ENCODE measurements around the gene MRPL12. TPM values are rescaled to one million over a fixed set of nuclear protein-coding genes. Genes with fewer than 3 reads are reported as not detected.
"Not testable (repeated sequence)": the region's sequence is repeated elsewhere in the genome, so short reads cannot be mapped to it uniquely, and the experiment has no call there.

The MRPL12 gene
- total RNA-seq, 1 donor from 2014 or later = 38.7 TPM

DNA sequence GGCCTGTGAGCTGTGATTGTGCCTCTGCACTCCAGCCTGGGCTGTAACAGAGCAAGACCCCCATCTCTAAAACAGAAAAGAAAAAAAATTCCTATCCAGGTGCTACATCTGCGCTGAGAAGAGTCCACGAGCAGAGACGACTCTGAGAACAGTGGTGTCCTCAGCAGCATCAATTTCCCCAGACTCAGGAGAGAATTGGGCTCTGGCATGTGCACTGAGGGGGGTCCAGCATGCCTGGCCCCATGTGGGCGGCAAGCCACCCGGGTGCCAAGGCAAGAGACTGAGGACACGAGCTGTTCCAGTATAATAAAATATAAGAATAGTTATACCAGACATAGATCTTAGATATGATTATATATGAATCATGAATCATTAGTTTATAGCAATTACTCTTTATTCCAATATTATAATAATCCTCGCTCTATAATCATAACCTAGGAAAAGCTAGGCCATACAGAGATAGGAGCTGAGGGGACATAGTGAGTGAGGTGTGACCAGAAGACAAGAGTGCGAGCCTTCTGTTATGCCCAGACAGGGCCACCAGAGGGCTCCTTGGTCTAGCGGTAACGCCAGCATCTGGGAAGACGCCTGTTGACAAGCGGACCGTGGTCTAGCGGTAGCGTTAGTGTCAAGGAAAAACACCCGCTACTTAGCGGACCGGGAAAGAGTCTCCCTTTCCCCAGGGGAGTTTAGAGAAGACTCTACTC is 27.5 kb upstream of the MRPL12 start:
- TF ChIP-seq, protein P1, sequence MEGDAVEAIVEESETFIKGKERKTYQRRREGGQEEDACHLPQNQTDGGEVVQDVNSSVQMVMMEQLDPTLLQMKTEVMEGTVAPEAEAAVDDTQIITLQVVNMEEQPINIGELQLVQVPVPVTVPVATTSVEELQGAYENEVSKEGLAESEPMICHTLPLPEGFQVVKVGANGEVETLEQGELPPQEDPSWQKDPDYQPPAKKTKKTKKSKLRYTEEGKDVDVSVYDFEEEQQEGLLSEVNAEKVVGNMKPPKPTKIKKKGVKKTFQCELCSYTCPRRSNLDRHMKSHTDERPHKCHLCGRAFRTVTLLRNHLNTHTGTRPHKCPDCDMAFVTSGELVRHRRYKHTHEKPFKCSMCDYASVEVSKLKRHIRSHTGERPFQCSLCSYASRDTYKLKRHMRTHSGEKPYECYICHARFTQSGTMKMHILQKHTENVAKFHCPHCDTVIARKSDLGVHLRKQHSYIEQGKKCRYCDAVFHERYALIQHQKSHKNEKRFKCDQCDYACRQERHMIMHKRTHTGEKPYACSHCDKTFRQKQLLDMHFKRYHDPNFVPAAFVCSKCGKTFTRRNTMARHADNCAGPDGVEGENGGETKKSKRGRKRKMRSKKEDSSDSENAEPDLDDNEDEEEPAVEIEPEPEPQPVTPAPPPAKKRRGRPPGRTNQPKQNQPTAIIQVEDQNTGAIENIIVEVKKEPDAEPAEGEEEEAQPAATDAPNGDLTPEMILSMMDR (IDR thresholded peaks at IDR 0.05) = peak; percentile 79
- not testable (repeated sequence) for DNase-seq (ENCODE audit: low spot score); H3K27me3 Mint-ChIP-seq (ENCODE audit: low read depth); H3K9me3 Mint-ChIP-seq (ENCODE audit: low read depth); H3K4me3 Mint-ChIP-seq (ENCODE audit: unreplicated experiment); H3K36me3 Mint-ChIP-seq (ENCODE audit: low read depth); H3K4me1 Mint-ChIP-seq (ENCODE audit: low read depth); H3K27ac Mint-ChIP-seq (ENCODE audit: unreplicated experiment)

DNA sequence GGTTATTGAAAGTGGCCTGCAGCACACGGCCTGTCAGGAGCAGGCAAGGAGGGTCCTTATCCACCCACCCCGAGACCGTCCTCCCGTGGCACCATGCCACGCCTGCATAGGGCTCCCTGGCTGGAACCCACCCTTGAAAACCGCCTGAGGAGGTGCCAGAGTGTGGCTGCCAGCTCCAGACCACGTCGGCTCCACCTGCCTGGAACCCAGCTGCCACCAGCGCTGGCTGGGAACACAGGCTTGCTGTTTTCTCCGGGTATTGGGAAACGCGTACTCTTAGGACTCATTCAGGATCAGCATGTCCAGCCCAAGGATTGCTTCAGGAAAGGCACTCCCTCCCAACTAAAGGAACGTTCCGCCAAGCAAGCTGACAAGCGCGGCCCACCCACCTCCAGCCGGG is 26.3 kb upstream of the MRPL12 start:
- H3K4me1 Mint-ChIP-seq (ENCODE audit: low read depth) = peaks cover 11% of the 10 kb centered on the region
- H3K36me3 Mint-ChIP-seq (ENCODE audit: low read depth) = peaks cover 2% of the 10 kb centered on the region
- TF ChIP-seq, protein P1 (IDR thresholded peaks at IDR 0.05) = no peak
- H3K9me3 Mint-ChIP-seq (ENCODE audit: low read depth) = no peaks in the 10 kb centered on the region
- no peak overlapping the region for H3K4me3 Mint-ChIP-seq (ENCODE audit: unreplicated experiment)
- no peak overlapping the region for H3K27ac Mint-ChIP-seq (ENCODE audit: unreplicated experiment)
- no peaks in the 10 kb centered on the region for H3K27me3 Mint-ChIP-seq (ENCODE audit: low read depth)
- no peak for DNase-seq (ENCODE audit: low spot score)

DNA sequence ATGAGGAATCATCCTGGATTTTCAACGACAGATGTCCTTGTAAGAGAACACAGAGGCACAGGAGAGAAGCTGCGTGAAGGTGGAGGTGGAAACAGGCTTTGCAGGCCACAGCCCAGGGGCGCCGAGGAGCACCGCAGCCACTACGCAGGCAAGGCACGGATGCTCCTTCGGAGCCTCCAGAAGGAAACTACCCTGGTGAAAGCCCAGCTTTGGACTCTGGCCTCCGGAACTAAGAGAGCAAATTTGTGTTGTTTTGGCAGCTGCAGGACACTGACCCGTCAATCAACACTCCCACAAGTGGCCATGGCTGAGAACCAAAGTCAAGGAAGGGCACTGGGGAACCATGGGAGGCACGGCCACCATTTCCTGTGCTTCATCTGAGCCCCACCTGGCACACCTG is 23.0 kb upstream of the MRPL12 start:
- DNase-seq (ENCODE audit: low spot score) = no peak
- no peak overlapping the region for H3K27ac Mint-ChIP-seq (ENCODE audit: unreplicated experiment)
- peaks cover 31% of the 10 kb centered on the region for H3K4me1 Mint-ChIP-seq (ENCODE audit: low read depth)
- TF ChIP-seq, protein P1 (IDR thresholded peaks at IDR 0.05) = no peak
- no peak overlapping the region for H3K4me3 Mint-ChIP-seq (ENCODE audit: unreplicated experiment)
- H3K27me3 Mint-ChIP-seq (ENCODE audit: low read depth) = no peaks in the 10 kb centered on the region
- H3K36me3 Mint-ChIP-seq (ENCODE audit: low read depth) = no peaks in the 10 kb centered on the region
- no peaks in the 10 kb centered on the region for H3K9me3 Mint-ChIP-seq (ENCODE audit: low read depth)

DNA sequence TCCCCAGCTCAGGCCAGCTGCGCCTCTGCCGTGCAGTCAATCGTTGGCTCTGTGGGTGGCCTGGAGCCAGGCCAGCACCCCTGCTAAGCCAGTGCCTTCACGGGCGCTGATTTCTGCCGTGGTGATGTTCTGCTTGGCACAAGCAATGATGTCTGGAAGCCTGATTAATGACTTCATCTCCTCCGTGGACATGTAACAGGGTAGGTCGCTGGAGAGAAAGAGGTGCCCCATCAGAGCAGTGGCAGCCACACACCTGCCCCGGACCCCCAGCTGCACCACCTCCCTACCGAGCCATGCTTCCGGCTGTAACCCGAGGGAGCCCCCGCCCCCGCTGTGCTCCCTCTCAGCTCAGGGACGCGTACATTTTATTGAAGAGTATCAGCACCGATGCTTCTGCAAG is 21.5 kb upstream of the MRPL12 start:
- H3K4me3 Mint-ChIP-seq (ENCODE audit: unreplicated experiment) = no peak overlapping the region
- TF ChIP-seq, protein P1 (IDR thresholded peaks at IDR 0.05) = no peak
- DNase-seq (ENCODE audit: low spot score) = no peak
- H3K27me3 Mint-ChIP-seq (ENCODE audit: low read depth) = no peaks in the 10 kb centered on the region
- H3K4me1 Mint-ChIP-seq (ENCODE audit: low read depth) = peaks cover 33% of the 10 kb centered on the region
- H3K36me3 Mint-ChIP-seq (ENCODE audit: low read depth) = peaks cover 4% of the 10 kb centered on the region
- peak overlapping the region; percentile 73 for H3K27ac Mint-ChIP-seq (ENCODE audit: unreplicated experiment)
- no peaks in the 10 kb centered on the region for H3K9me3 Mint-ChIP-seq (ENCODE audit: low read depth)

DNA sequence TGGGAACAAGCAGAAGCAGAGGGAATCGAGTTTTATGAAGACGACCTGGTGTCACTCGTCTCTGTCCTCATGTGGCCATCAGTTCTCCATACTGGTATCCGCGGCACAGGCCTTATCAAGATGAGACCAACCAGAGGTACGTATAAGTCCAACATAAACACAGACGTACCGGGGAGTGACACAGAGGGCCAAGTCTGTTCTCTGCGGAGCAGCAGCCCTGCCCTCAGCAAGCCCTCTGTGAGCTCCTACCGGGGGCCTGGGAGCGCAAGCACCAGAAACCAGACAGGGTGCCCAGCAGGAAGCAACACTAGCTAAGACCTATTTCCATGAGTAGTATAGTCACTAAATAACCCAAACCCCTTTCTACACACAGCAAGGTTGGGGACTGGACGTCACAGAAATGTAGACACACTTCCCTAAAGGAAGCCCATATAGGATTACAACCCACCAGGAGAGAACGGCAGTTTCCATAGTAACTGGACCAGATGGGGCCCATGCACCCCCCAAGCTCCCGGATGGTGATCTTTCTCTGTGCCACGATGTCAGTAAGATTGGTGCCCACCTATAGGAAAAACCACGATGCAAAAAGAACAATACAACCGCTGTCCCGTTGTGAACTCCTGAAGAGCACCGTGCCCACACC is 20.5 kb upstream of the MRPL12 start:
- DNase-seq (ENCODE audit: low spot score) = no peak
- Mint-ChIP-seq H3K36me3 (ENCODE audit: low read depth) (peaks cover 10% of the 10 kb centered on the region), H3K27me3 (ENCODE audit: low read depth) (no peaks in the 10 kb centered on the region), H3K9me3 (ENCODE audit: low read depth) (no peaks in the 10 kb centered on the region), H3K27ac (ENCODE audit: unreplicated experiment) (peak overlapping the region; percentile 80), H3K4me1 (ENCODE audit: low read depth) (peaks cover 33% of the 10 kb centered on the region), H3K4me3 (ENCODE audit: unreplicated experiment) (peak overlapping the region; percentile 84)
- TF ChIP-seq, protein P1 (IDR thresholded peaks at IDR 0.05) = no peak
